Ascending aorta (tissue), 2 donors: Measurements from ENCODE around the gene GNLY. TPM values are rescaled to one million over a fixed set of nuclear protein-coding genes. Genes with fewer than 3 reads are reported as not detected.

Experiments
- DNase-seq, 2 donors: peaks; one replicate each; pipeline ENCODE4 v3.0.0-alpha.2; 2019; ENCODE audit warnings: low spot score in 2 of 2
- H3K27ac ChIP-seq, 2 donors: fragments of 200-600 bp; sonication (generic); one replicate each; pipeline ENCODE4 v1.5.1; 2016 to 2017; ENCODE audit warnings: mild to moderate bottlenecking in 1 of 2
- H3K27me3 ChIP-seq: fragments of 200-600 bp; sonication (generic); one replicate; pipeline ENCODE4 v1.5.1; 2017
- H3K36me3 ChIP-seq, 2 donors: fragments of 200-600 bp; sonication (generic); one replicate each; pipeline ENCODE4 v1.5.1; 2016
- H3K4me1 ChIP-seq, 2 donors: fragments of 200-600 bp; sonication (generic); one replicate each; pipeline ENCODE4 v1.5.1; 2016 to 2017; ENCODE audit warnings: mild to moderate bottlenecking in 1 of 2
- H3K4me3 ChIP-seq, 2 donors: fragments of 200-600 bp; sonication (generic); one replicate each; pipeline ENCODE4 v1.5.1; 2016 to 2017; ENCODE audit warnings: mild to moderate bottlenecking in 1 of 2
- H3K9me3 ChIP-seq, 2 donors: fragments of 200-600 bp; sonication (generic); one replicate each; pipeline ENCODE4 v1.5.1; 2016
- CTCF ChIP-seq, 3 experiments: fragments of 200-600 bp in 2 of 3; fragments of 450-650 bp in 1 of 3; sonication (generic) in 2 of 3; IDR thresholded peaks; one replicate each; pipeline ENCODE4 v1.5.1; 2016 to 2019; ENCODE audit warnings: antibody characterized with exemption in 3 of 3, mild to moderate bottlenecking in 1 of 3, moderate library complexity in 1 of 3
- intact Hi-C: fragments of 100-400 bp; cut with DNase I; formaldehyde crosslinking; loops from one replicate; pipeline ENCODE4 v1.15.1; 2023
- total RNA-seq: library from RNA; depleted of rRNA; stranded (reverse); fragments of >200 nt; gene quantifications from one replicate; pipeline ENCODE4 v1.1.0, GENCODE V29; 2016

GNLY gene
- total RNA-seq, 1 donor from 2014 or later = not detected

- intact Hi-C loops = no loop called here
Observed at GRCh38 chr2:85672456-85672855, 21.7 kb upstream of the GNLY start.

DNA sequence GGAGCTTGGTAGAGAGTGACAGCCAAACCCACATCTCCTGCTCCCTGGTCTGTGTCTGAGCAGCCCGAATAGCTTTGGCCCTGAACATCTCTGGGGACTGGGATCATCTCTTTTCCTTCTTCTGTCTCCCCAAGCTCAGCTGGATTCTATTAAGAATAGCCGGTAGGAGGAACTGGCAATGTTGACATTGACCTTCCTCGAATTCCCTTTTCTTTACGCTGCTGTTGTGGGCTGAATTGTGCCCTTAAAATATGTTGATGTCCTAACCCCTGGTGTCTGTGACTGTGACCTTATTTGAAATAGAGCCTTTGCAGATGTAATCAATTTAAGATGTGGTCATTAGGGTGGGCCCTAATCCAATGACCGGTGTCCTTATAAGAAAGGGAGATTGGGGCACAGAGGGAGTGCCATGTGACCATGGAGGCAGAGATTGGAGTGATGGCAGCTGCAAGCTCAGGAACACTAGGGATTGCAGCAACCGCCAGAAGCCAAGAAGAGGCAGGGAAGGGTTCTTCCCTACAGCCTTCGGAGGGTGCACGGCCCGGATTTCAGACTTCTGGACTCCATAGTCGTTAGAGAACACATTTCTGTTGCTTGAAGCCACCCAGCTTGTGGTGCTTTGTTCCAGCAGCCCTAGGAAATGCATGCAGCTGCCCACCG, 20.3 kb upstream of the GNLY start:
- no peak for DNase-seq
- no peaks in the 10 kb centered on the region for H3K9me3 ChIP-seq
- no peak overlapping the region for H3K4me3 ChIP-seq
- no peak for TF ChIP-seq CTCF (IDR thresholded peaks at IDR 0.05)
- no peaks in the 10 kb centered on the region for H3K27me3 ChIP-seq
- peaks cover 0 to 1% of the 10 kb centered on the region in 2 donors for H3K4me1 ChIP-seq
- H3K27ac ChIP-seq = no peak overlapping the region
- H3K36me3 ChIP-seq = no peaks in the 10 kb centered on the region
- intact Hi-C loops = no loop called here

More at GRCh38 chr2:85672456-85672855, 21.7 kb upstream of the GNLY start:
- TF ChIP-seq CTCF (IDR thresholded peaks at IDR 0.05) = no peak
- DNase-seq = peak in 1 of 2 donors; percentile 60
- Histone ChIP-seq H3K27ac (no peak overlapping the region), H3K9me3 (no peaks in the 10 kb centered on the region), H3K36me3 (no peaks in the 10 kb centered on the region), H3K4me3 (no peak overlapping the region), H3K27me3 (no peaks in the 10 kb centered on the region), H3K4me1 (no peaks in the 10 kb centered on the region)

DNA sequence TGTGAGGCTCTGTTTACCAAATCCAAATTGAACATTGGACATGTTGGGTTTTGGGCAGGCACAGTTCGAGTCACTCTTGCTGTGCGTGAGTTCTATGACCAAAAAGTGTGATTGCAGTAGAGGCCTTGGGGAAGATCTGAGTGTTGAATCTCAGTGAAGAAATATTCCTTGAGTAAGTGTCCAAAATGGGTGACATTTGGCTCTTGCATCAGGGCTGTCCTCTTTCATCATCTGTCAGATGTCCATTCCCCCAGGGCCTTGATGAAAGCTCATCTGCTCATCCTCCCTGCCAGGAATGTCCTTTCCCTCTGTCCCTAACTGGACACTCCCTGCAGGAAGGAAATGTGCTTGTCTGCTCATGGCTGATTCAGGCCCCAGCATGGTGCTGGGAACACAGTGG, 19.7 kb upstream of the GNLY start:
- Histone ChIP-seq H3K27me3 (no peaks in the 10 kb centered on the region), H3K4me1 (peaks cover 0 to 5% of the 10 kb centered on the region in 2 donors), H3K4me3 (no peak overlapping the region), H3K27ac (no peak overlapping the region), H3K36me3 (no peaks in the 10 kb centered on the region), H3K9me3 (no peaks in the 10 kb centered on the region)
- no peak for TF ChIP-seq CTCF (IDR thresholded peaks at IDR 0.05)
- intact Hi-C loops = no loop called here
- peak in 1 of 2 donors; percentile 56 for DNase-seq

- no peaks in the 10 kb centered on the region for H3K9me3 ChIP-seq
- peaks cover 0 to 5% of the 10 kb centered on the region in 2 donors for H3K4me1 ChIP-seq
- peak in 1 of 2 donors; percentile 43 for DNase-seq
- H3K36me3 ChIP-seq = no peaks in the 10 kb centered on the region
- no peak for TF ChIP-seq CTCF (IDR thresholded peaks at IDR 0.05)
- no peak overlapping the region for H3K4me3 ChIP-seq
- intact Hi-C loops = no loop called here
- no peak overlapping the region for H3K27ac ChIP-seq
- H3K27me3 ChIP-seq = no peaks in the 10 kb centered on the region
Observed at GRCh38 chr2:85675427-85675826, 18.7 kb upstream of the GNLY start.

DNA sequence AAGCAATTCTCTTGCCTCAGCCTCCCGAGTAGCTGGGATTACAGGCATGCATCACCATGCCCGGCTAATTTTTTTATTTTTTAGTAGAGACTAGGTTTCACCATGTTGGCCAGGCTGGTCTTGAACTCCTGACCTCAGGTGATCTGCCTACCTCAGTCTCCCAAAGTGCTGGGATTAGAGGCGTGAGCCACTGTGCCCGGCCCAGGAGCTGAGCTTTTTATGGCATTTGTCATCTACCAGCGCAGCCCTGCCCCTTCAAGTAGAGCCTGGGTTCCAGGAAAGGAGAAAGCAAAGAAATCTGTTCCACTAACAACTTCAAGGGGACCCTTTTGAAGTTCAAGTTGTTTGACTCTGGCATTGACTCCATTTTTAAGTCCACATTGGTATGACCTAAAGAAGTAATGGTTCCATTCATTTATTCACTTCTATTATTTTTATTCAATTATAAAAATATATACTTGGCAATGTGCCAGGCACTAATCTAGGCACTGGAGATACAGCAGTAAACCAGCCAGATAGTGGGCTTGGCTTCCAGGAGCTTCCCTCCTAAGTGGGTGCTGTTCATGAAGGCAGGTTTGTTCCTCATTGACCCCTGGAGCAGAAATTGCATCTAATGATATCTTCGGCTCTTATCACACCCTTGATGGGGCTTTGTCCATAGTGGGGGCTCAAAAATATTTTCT, 18.2 kb upstream of the GNLY start:
- Histone ChIP-seq H3K4me1 (peaks cover 0 to 5% of the 10 kb centered on the region in 2 donors), H3K36me3 (no peaks in the 10 kb centered on the region), H3K27ac (no peak overlapping the region), H3K4me3 (no peak overlapping the region), H3K9me3 (no peaks in the 10 kb centered on the region), H3K27me3 (no peaks in the 10 kb centered on the region)
- TF ChIP-seq CTCF (IDR thresholded peaks at IDR 0.05) = no peak
- peak in 1 of 2 donors; percentile 2 for DNase-seq
- intact Hi-C loops = no loop called here
